Measurements from ENCODE around the gene FAM181A.

FAM181A gene

DNA sequence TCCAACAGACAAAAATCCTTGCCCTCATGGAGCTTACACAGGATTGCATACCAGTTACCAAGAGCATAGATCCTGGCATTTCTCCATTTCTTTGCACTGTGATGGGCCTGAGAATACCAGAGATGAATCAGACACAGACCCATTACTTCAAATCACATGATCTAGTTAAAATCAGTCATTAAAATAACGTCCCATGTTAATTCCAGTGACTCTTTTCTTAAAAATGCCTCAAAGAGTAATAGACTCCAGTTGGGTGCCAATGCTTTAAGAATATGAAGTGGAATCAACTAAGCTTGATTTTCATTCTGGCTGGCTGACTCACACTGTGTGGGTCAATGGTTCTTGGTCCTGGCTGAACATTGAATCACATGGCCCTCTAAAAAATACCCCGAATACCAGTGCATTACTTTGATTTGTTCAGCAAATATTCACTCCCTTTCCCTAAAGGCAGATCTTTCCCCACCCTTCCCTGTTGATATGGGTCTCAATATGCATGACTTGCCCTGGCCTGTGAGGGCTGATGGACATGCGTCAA is 38.2 kb downstream of the FAM181A start:
- no peak for FAIRE-seq

DNA sequence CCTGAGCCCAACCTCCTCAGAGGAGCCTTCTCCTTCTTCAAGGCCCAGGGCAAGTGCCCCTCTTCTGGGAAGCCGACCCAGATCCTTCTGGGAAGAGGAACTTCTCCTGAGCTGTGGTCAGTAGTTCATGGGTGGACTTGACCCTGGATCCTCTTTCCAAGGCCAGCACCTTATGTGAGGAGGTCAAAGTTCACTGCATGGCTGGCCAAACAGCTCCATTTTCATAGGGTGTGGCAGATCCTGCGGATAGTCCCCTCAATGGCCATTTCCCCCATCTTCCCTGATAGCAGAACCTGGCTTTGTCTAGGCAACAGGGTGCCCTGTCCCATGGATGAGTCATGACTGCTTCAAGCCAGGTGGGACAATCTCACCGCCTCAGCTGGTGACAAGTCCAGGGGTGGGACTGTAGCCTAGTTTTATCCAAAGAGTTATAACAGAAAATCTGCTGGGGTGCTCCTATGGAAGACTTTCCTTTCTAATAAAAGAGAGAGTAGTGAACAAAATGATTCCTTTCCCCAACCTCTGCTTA is 38.9 kb downstream of the FAM181A start:
- FAIRE-seq = no peak

DNA sequence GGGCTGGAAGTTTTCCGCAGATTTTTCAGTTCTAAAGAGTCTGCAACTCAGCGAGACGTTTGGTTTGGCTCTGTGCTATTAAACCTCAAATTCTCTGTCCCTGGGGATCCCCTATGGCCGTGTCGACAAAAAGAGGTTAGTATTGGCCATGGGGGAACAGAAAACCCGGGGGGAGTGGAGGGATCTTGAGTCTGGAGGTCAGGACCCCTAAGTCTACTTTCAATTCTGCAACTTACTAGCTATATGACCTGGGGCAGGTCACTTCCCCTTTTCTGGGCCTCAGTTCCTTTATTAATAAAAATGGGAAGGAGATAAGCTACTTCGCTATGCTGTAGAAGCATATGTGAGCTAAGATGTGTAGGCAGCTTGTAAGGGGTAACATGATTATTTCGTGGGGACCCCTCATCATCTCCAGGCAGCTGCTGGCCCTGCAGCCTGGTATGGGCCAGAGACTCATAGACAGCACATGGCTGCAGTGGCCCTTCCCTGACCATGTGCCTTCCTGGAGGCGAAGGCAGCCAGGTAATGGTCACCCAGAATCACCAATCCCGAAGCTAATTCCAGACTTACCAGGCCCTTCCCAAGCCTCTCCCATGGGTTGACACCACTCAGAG is 40.6 kb downstream of the FAM181A start:
- FAIRE-seq = no peak

DNA sequence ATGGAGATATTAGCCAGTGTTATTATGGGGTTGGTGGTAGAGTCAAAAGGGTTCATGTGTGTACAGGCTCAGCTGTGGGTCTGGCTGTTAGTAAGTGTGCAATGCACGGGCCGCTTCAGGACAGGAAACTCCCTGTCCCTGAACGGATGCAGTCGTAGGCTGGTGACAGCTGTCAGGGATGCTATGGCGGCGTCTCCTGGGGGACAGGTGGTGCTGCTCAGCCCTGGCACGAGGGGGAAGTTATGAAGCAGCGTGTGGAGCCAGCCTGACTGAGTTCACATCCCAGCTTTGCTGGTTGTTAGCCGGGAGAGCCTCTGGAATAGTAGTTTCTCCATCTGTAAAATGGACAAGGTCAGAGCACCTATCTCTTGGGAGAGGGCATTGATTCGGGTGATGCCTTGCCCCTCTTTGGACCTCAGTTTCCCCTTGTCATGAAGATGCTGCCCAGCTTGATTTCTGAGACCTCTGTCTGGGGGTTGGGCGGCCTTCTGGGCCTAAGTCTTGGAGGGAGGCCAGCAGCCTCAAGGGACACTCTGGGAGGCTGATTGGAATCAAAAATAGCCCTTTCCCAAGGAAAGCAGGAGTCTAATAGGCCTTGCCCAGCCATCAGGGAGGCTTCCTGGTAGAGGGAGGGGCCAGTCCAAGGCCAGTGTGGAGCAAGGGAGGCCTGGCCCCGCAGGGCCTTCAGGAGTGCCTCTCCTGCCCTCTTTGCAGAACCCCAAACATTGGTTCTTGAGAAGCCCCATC is 42.1 kb downstream of the FAM181A start:
- no peak for FAIRE-seq

DNA sequence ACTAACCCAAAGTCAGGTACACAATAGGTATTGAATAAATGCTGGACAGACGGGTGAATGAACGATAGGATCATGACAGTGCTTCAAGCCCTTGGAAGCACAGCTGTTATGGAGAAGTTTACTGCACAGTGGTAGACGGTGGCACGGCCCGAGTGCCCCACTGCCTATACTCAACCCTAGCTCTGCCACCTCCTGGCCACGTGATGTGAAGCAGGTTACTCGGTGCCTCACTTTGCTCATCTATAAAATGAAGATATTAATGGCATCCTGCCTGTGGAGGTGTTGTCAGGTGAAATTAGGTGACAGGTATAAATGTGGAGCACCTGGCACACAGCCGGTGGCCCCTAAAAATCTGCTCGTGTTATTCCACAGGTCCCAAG is 43.4 kb downstream of the FAM181A start:
- no peak for FAIRE-seq

DNA sequence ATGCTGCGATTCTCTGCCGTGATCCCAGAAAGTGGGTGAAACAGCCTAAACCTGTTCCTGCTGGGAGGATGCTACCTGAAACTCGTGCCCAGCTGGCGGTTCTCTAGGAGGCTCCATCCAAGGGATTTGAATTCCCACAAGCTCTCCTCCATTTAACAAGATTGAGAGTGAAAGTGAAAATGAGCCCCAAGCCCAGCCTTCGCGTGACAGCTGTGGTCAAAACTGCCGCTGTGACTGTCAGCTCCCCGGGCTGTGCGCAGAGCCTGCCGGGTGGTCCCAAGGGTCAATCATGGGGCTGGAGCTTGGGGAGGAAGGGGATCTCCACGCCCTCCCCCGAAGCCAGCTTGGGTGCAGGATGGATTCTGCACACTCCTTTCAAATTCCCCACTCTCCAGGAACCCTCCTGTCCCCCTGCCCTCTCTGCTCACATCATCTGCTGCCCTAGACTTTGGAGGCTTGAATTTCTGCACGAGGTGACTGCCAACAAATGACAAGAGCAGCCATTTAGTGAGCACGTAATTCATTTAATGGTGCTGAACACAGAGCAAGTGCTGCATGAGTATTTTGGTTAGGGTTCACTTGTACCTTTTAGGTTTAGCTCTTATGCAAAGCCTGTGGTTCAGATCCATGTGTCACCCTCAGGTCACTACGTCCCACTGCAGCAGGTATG is 44.0 kb downstream of the FAM181A start:
- FAIRE-seq = no peak

DNA sequence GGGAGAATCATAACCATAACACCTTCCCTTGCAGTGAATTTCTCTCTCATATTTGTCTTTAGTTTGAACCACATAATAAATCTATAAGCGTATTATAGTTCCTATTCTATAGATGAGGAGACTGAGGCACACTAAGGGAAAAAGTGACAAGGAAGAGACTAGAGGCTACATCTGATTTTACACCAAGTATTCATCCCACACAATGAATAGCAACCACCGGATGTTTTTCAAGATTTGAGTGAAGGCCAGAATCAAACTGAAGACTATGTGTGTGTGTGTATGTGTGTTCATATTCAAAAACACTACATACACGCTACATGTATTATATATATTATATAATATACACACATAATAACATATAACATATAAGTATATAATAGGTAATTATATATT is 44.5 kb downstream of the FAM181A start:
- FAIRE-seq = no peak

DNA sequence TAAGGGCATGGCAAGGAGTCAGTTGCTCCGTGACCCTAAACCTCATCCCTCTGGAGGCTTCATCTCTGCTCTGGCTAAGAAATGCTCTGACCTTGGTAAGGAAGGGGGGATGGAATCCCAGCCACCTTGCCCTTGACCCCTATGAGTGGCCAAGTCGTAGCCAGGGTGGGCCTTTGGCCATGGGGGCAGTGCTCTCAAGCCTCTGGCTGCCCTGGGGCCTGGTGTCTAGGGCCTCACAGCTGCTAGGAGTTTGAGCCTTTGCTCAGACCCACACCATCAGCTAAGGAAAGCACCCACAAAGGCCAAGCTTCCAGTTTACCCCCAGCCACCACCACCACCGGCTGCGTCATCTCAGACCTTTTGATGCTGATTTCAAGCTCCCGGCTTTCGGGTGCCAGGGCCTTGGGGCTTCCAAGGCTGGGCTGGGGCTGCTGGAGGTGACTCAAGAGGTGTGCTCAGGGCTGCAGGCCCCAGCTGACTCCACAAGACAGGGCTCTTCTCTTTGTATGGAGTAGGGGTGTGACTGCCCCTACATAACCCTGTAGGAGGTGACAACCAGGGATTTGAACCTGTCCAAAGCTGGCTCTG is 45.6 kb downstream of the FAM181A start:
- FAIRE-seq = no peak

DNA sequence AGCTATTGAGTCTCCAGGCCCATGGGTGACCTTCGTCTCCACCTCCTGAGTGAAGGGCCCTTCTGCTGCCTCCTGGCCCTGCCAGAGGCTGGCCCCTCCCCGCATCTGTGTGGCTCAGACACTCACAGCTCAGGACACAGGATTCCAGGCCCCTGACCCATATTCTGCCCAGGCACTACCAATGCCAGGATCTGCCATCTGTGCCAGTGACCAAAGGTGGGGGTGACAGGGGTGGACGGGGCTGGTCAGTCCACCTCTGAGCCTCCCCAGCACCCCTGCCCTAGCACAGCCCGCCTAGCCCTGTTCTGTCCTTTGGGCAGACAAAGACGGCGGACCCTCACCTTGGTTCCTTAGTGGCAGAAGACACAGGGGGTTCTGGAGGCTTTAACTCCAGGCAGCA is 46.5 kb downstream of the FAM181A start:
- no peak for FAIRE-seq

DNA sequence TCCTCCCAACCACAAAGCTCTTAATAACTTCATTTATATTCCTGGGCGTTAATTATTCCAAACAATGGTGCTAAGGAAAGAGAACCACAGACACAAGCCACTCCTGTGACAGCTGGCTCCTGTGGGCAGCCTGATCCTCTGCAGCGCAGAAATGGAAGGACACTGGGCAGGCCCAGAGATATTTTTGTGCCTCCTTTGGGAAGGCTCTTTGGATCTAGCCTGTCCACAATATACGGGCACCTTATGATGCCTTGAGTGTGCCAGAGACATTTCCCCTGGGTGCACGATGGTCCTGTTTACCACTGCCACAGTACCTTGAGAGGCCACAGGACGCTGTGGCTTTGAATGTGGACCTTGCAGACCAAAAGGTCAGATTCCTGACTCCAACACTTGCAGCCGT is 47.2 kb downstream of the FAM181A start:
- no peak for FAIRE-seq

DNA sequence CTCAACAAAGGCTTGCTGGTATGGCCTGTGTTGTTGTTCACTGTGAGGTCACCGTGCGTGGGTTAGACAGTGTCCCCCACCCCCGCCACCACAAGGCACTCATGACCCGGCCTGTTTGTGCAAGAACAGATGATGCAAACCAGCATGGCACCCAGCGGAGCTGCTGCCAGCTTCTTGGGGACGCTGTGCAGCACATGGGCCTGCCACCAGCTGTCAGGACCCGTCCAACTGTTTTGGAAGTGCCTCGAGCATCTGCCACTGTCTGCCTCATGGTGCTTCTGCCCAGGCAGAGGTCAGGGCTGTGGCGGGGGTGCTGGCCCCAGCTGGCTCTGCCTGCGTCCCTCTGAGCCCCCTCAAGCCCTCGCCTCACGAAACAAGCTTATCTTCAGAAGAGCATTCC is 47.7 kb downstream of the FAM181A start:
- FAIRE-seq = no peak

DNA sequence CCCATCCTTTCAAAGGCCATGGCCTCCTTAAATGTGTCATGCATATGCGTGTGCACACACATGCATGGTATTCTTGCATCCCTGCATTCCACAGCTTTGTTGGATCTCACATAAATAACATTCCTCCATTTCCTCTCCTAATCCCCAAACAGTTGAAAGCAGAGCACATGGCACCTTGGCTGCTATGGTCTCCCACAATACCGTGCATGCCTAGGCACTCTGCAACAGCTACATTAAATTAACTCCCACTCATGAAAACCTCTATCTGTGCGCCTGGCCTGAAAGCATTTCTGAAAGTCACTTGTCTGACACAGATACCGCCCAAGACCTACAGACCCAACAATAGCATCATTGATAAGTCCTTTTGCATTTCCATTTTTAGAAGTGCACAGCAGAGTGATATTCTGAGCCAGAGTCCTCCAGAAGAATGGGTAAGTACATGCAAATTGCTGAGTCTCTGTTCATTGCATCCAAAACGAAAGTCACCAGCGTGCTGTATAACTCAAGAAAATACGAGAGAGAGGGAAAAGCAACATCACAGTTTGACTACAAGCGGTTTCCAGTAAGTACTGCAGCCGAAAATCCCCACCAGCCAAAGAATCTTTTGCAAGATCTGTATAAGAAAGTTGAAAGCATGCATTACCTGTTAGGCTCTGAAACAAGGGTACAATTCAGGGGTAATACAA is 48.8 kb downstream of the FAM181A start:
- FAIRE-seq = no peak

DNA sequence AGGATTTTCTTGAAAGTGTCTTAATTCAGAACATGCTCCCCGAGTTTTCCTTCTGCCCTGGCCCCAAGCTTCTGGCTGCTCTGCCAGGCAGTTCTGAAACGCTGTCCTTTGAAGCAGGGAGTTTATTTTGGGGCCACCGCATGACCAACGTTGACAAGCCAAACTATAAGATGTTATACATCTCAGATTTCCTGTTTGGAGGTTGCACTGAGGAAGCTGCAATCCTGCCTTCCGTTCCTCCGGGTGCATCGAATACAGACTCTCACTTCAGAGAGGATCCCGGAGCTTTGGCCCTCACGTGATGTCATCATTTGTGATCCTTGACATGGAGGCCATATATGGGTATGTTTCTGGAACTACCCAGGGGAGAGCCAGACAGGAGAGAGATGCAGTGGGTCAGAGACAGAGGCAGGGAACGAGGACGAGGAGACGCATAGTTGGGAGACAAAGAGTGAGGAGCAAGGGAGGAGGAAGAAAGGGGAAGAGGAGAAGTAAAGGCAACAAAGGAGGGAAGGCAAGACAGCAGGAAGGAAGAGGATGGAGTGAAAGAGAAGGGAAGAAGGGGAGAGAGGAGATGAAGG is 49.4 kb downstream of the FAM181A start, which contains the start of gene ASB2:
TSS of gene ASB2 (minus strand) at position 94 of the 581 bp plus-strand sequence. CDS start 12,031 bp downstream, outside the sequence.
- no peak for FAIRE-seq

DNA sequence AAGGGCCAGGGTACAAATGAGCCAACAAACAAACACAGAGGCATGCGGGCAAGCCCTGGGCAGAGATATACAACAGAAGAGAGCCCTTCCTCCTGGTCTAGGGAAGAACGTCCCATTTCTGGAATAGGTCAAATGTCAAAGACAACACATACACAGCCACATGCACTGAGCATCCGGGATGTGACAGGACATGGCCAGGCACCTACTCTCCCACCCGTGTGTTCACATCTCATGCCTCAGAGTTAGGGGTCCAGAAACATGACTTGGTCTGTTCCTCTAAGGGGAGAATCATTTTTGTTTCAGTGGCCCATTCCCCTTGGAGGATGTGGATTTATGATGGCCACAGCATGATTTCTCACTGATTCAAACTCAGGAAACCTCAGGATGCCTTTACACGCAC is 50.0 kb downstream of the FAM181A start:
- no peak for FAIRE-seq

DNA sequence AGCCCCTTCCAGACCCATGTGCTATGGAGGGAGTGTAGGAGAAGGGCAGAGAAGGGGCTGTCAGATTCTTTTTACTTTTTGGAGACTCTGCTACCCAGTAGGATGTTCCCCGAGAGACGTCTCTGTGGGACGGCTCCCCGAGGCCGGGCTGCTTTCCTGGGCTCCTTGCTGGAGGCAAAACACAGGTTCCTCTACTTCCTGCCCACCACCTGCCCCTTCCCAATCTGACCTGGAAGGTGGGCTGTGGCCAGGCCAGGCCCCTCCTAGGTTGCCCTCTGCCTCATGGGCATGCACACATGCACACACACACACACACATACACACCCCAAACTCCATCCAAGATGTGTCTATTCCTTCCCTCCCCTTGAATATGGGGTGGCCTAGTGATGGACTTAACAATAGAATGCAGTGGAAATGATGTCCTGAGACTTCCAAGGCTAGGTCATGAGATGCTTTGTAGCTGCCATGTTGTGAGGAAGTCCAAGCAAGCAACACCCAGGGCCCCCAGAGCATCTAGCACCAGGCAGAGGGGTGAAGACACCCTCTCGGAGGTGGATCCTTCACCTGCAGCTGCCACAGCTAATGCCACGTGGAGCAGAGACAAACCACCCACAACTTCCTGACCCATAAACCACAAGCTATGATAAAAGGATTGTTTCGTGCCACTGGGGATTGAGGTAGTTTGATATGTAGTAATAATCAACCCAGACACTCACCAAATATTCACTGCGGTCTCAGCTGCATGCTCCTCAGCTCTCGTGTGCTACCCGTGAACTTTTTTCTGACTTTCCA is 50.8 kb downstream of the FAM181A start:
- no peak for FAIRE-seq

DNA sequence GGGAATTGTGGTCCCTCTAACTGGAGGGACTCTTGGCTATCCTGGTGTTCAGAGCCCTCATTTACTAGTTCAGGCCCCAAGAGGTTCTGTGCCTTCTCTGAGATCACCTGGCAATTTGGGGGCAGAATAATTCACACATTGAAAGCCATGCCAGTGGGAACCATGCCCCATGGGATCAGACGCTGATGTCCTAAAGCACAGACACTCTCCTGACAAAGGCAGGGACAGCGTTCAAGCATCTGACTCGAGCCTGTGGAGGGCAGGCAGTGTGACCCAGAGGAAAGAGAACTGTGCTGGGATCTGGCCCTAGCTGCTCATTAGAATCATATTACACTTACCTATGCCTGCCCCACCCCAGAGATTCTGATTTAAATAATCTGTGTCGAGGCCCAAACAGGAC is 51.6 kb downstream of the FAM181A start:
- no peak for FAIRE-seq
